IMR-90 (cell line): ENCODE data around the gene HENMT1. TPM values are rescaled to one million over a fixed set of nuclear protein-coding genes. Genes with fewer than 3 reads are reported as not detected.

ENCODE experiments used
- ATAC-seq: fragments of 200-7000 bp; cut with Tn5 transposase; 2 replicates; pipeline ENCODE4 v1.9.1; 2020; ENCODE audit warnings: low read depth, mild to moderate bottlenecking, moderate library complexity
- BruUV-seq: library from RNA; stranded (reverse); fragments of 400-500 nt; replicated peaks from 2 replicates; lab custom pipeline; 2021; lab: Mats Ljungman, UMichigan
- CTCF ChIA-PET: fragments of 300-600 bp; formaldehyde crosslinking; extraction: SDS; loops from one replicate; lab custom pipeline; 2021; ENCODE audit warnings: antibody characterized with exemption; lab: Yijun Ruan, JAX
- POLR2A ChIA-PET: fragments of 300-600 bp; sonication (Branson Sonifier 250); formaldehyde crosslinking; loops from one replicate; lab custom pipeline; 2022; ENCODE audit warnings: antibody characterized with exemption; ENCODE audit not compliant: unreplicated experiment; lab: Charles Lee
- DNase-seq: peaks from one replicate; pipeline ENCODE4 v3.0.0; 2013
- H2AFZ ChIP-seq: replicated peaks from 2 replicates; pipeline ENCODE3; 2013; ENCODE audit warnings: low read length, mild to moderate bottlenecking; ENCODE audit not compliant: poor library complexity
- H2AK5ac ChIP-seq: 2 replicates; pipeline ENCODE4 v1.6.1; 2013; ENCODE audit warnings: low read depth, low read length, inconsistent platforms
- H2AK9ac ChIP-seq: replicated peaks from 2 replicates; pipeline ENCODE3; 2013; ENCODE audit warnings: mild to moderate bottlenecking, low read depth, low read length, moderate library complexity; ENCODE audit not compliant: poor library complexity
- H2BK120ac ChIP-seq: 2 replicates; pipeline ENCODE4 v1.6.1; 2013; ENCODE audit warnings: low read depth, low read length, inconsistent platforms
- H2BK15ac ChIP-seq: 3 replicates; pipeline ENCODE4 v1.6.1; 2013; ENCODE audit warnings: low read depth, low read length, inconsistent platforms
- H2BK20ac ChIP-seq: 2 replicates; pipeline ENCODE4 v1.6.1; 2013; ENCODE audit warnings: low read depth, mild to moderate bottlenecking, inconsistent platforms, low read length, moderate library complexity
- H2BK5ac ChIP-seq: 2 replicates; pipeline ENCODE4 v1.6.1; 2013; ENCODE audit warnings: mild to moderate bottlenecking, low read depth, low read length, inconsistent platforms; ENCODE audit not compliant: poor library complexity, severe bottlenecking
- H3K14ac ChIP-seq: replicated peaks from 2 replicates; pipeline ENCODE4 v1.6.1; 2013; ENCODE audit warnings: low read depth, low read length, inconsistent platforms
- H3K18ac ChIP-seq: 2 replicates; pipeline ENCODE4 v1.6.1; 2013; ENCODE audit warnings: low read depth, low read length, control low read depth
- H3K23ac ChIP-seq: 2 replicates; pipeline ENCODE4 v1.6.1; 2013; ENCODE audit warnings: low read depth, low read length, inconsistent platforms
- H3K27ac ChIP-seq: 2 replicates; pipeline ENCODE4 v1.5.1; 2013; ENCODE audit warnings: mild to moderate bottlenecking, control low read depth, low read length; ENCODE audit not compliant: insufficient read depth
- H3K27me3 ChIP-seq: 2 replicates; pipeline ENCODE4 v1.6.1; 2013; ENCODE audit warnings: low read length; ENCODE audit not compliant: control insufficient read depth, insufficient read depth
- H3K36me3 ChIP-seq: 2 replicates; pipeline ENCODE4 v1.6.1; 2013; ENCODE audit warnings: low read length, mixed read lengths; ENCODE audit not compliant: control insufficient read depth, insufficient read depth
- H3K4ac ChIP-seq: 2 replicates; pipeline ENCODE4 v1.6.1; 2013; ENCODE audit warnings: low read depth, low read length, inconsistent platforms
- H3K4me1 ChIP-seq: 2 replicates; pipeline ENCODE4 v1.6.1; 2013; ENCODE audit warnings: low read length, mixed read lengths; ENCODE audit not compliant: control insufficient read depth, insufficient read depth
- H3K4me2 ChIP-seq: 2 replicates; pipeline ENCODE4 v1.6.1; 2013; ENCODE audit warnings: low read depth, mild to moderate bottlenecking, control low read depth, low read length, moderate library complexity
- H3K4me3 ChIP-seq: 2 replicates; pipeline ENCODE4 v1.5.1; 2013; ENCODE audit warnings: low read depth, mild to moderate bottlenecking, control low read depth, low read length, moderate library complexity; ENCODE audit not compliant: insufficient read depth
- H3K56ac ChIP-seq: 2 replicates; pipeline ENCODE4 v1.6.1; 2013; ENCODE audit warnings: low read length, inconsistent platforms; ENCODE audit not compliant: insufficient read depth; ENCODE audit errors: extremely low read depth
- H3K79me1 ChIP-seq, 2 experiments: 2 replicates each; pipeline ENCODE4 v1.6.1; 2013; ENCODE audit warnings: low read length in 2 of 2, inconsistent platforms in 1 of 2, low read depth in 1 of 2
- H3K9ac ChIP-seq: 2 replicates; pipeline ENCODE4 v1.6.1; 2013; ENCODE audit warnings: low read depth, low read length, control low read depth
- H3K9me1 ChIP-seq: 2 replicates; pipeline ENCODE4 v1.6.1; 2013; ENCODE audit warnings: low read length, inconsistent platforms; ENCODE audit not compliant: insufficient read depth
- H3K9me3 ChIP-seq: 2 replicates; pipeline ENCODE4 v1.6.1; 2013; ENCODE audit warnings: low read length; ENCODE audit not compliant: control insufficient read depth, insufficient read depth
- H4K20me1 ChIP-seq: 2 replicates; pipeline ENCODE4 v1.6.1; 2013; ENCODE audit warnings: low read length, inconsistent platforms; ENCODE audit not compliant: insufficient read depth
- H4K5ac ChIP-seq: 2 replicates; pipeline ENCODE4 v1.6.1; 2013; ENCODE audit warnings: mild to moderate bottlenecking, low read depth, low read length, control low read depth
- H4K8ac ChIP-seq, 2 experiments: 2 replicates each; pipeline ENCODE4 v1.6.1; 2013; ENCODE audit warnings: low read depth in 2 of 2, low read length in 2 of 2, control low read depth in 1 of 2, inconsistent platforms in 1 of 2
- H4K91ac ChIP-seq: 2 replicates; pipeline ENCODE4 v1.6.1; 2013; ENCODE audit warnings: low read depth, low read length, inconsistent platforms; ENCODE audit not compliant: insufficient read depth
- BHLHE40 ChIP-seq: fragments of 150-350 bp; IDR thresholded peaks from 2 replicates; pipeline ENCODE4 v1.6.1; 2016; ENCODE audit warnings: mild to moderate bottlenecking, low read depth, low read length
- CEBPB ChIP-seq: IDR thresholded peaks from 2 replicates; pipeline ENCODE4 v1.6.1; 2012; ENCODE audit warnings: low read depth, low read length, improper control_type of control experiment
- CHD1 ChIP-seq: IDR thresholded peaks from 2 replicates; pipeline ENCODE4 v1.6.1; 2012; ENCODE audit warnings: low read depth, low read length, improper control_type of control experiment
- CTCF ChIP-seq: conservative IDR thresholded peaks from 2 replicates; pipeline ENCODE4 v1.5.1; 2012; ENCODE audit warnings: mild to moderate bottlenecking, low read depth, low read length, improper control_type of control experiment
- ELK1 ChIP-seq: fragments of 150-350 bp; IDR thresholded peaks from 2 replicates; pipeline ENCODE4 v1.6.1; 2016; ENCODE audit warnings: low read depth, mild to moderate bottlenecking, low read length, moderate library complexity, borderline replicate concordance
- FOS ChIP-seq: fragments of 150-350 bp; IDR thresholded peaks from 2 replicates; pipeline ENCODE4 v1.6.1; 2016; ENCODE audit warnings: low read depth, low read length
- MAFK ChIP-seq: IDR thresholded peaks from 2 replicates; pipeline ENCODE4 v1.6.1; 2012; ENCODE audit warnings: low read depth, low read length, improper control_type of control experiment
- MAZ ChIP-seq: IDR thresholded peaks from 2 replicates; pipeline ENCODE4 v1.6.1; 2012; ENCODE audit warnings: low read depth, mild to moderate bottlenecking, low read length, improper control_type of control experiment, moderate library complexity, borderline replicate concordance
- MXI1 ChIP-seq: IDR thresholded peaks from 2 replicates; pipeline ENCODE4 v1.6.1; 2012; ENCODE audit warnings: low read depth, mild to moderate bottlenecking, low read length, moderate library complexity, borderline replicate concordance
- RCOR1 ChIP-seq: IDR thresholded peaks from 2 replicates; pipeline ENCODE4 v1.6.1; 2012; ENCODE audit warnings: mild to moderate bottlenecking, low read length, improper control_type of control experiment; ENCODE audit not compliant: insufficient replicate concordance
- RFX5 ChIP-seq: IDR thresholded peaks from 2 replicates; pipeline ENCODE4 v1.8.0; 2012; ENCODE audit warnings: low read depth, mild to moderate bottlenecking, low read length, moderate library complexity
- SMC3 ChIP-seq: fragments of 150-350 bp; IDR thresholded peaks from 2 replicates; pipeline ENCODE4 v1.6.1; 2016; ENCODE audit warnings: low read depth, mild to moderate bottlenecking, antibody characterized with exemption, low read length, moderate library complexity
- WGBS, 2 experiments: methylation state at CpG; one replicate each; pipeline versions ENCODE4 v1.1.5 to v1.1.7; 2013; ENCODE audit warnings: missing lambda C conversion rate in 2 of 2; ENCODE audit not compliant: insufficient read length in 1 of 2; ENCODE audit errors: extremely low coverage in 2 of 2; 5-methylcytosine and 5-hydroxymethylcytosine counted together
- dilution Hi-C: fragments of 300-500 bp; cut with HindIII; formaldehyde crosslinking; loops from one replicate; pipeline ENCODE4 v1.14.3; 2018; ENCODE audit warnings: low sequenced_read_pairs; ENCODE audit not compliant: unreplicated experiment
- in situ Hi-C: fragments of 300-500 bp; cut with MboI; formaldehyde crosslinking; loops from 3 replicates; pipeline ENCODE4 v1.14.3; 2019; ENCODE audit warnings: low sequenced_read_pairs, inconsistent platforms, mixed read lengths
- intact Hi-C: fragments of 100-400 bp; cut with micrococcal nuclease; formaldehyde crosslinking; loops from 2 replicates; pipeline ENCODE4 v1.10.0; 2022
- polyA plus RNA-seq, 3 experiments: library from polyadenylated mRNA; depleted of rRNA; stranded (reverse); fragments of >200 nt; gene quantifications; 2 replicates each; pipeline ENCODE4 v1.2.3, GENCODE V29; 2012; ENCODE audit warnings: low replicate concordance in 1 of 3
- total RNA-seq: library from RNA; depleted of rRNA; stranded (reverse); fragments of >200 nt; gene quantifications from 2 replicates; pipeline ENCODE4 v1.2.3, GENCODE V29; 2012

Gene HENMT1
- total and polyA plus RNA-seq, 2 of the 4 experiments (the other 2 are of a cell fraction): 0.54 to 0.67 TPM

- Histone ChIP-seq H3K4me2 (peak overlapping the region; percentile 90), H3K9me1 (no peaks in the 10 kb centered on the region), H3K4ac (peak overlapping the region; percentile 85), H3K56ac (peak overlapping the region; percentile 83; the same call in 1 of the 2 replicates), H3K4me3 (peak overlapping the region; percentile 84), H2AFZ (peak overlapping the region; percentile 99), H2BK120ac (0 out of 2 replicates have a peak overlapping the region, but pooled peaks have one; percentile 43), H3K18ac (no peak overlapping the region), H2AK5ac (peak overlapping the region; percentile 27; the same call in 1 of the 2 replicates), H3K23ac (peak overlapping the region; percentile 61; the same call in 1 of the 2 replicates), H4K91ac (peak overlapping the region; percentile 44), H3K79me1 (peaks cover 7 to 15% of the 10 kb centered on the region in 2 experiments; a peak in 3 of 4 replicates), H3K27me3 (no peaks in the 10 kb centered on the region), H3K9ac (peak overlapping the region; percentile 86), H2BK15ac (no peak overlapping the region), H2BK5ac (peak overlapping the region; percentile 56), H3K9me3 (no peaks in the 10 kb centered on the region), H2BK20ac (no peak overlapping the region), H3K27ac (peak overlapping the region; percentile 70), H3K4me1 (no peaks in the 10 kb centered on the region), H4K20me1 (peaks cover 28% of the 10 kb centered on the region), H3K36me3 (peaks cover 2% of the 10 kb centered on the region; the same call in 1 of the 2 replicates), H4K8ac (peak overlapping the region; percentile 62 to 94), H4K5ac (peak overlapping the region; percentile 52), H3K14ac (peak overlapping the region; percentile 59; the same call in 1 of the 2 replicates), H2AK9ac (peak overlapping the region; percentile 97)
- ATAC-seq: peak; percentile 2; the same call in 1 of the 2 replicates
- TF ChIP-seq CEBPB: no peak
- no peak for TF ChIP-seq CHD1
- TF ChIP-seq FOS: no peak
- TF ChIP-seq RCOR1: no peak
- TF ChIP-seq MAFK: no peak
- TF ChIP-seq BHLHE40: no peak
- no peak for TF ChIP-seq SMC3
- no peak for TF ChIP-seq MAZ
- TF ChIP-seq ELK1: no peak
- TF ChIP-seq MXI1: no peak
- TF ChIP-seq CTCF: no peak
- TF ChIP-seq RFX5: no peak
- WGBS, 2 experiments: 5% methylated on average over 6 of the region's 12 CpGs; no CpG with 5 or more reads in 1 of the 2 experiments
- in situ Hi-C loops: loop anchor here (5.0 to 10.0 kb wide), 2 partner anchors 56 to 203 kb away; partner anchors contain the start of gene STXBP3
- peak; percentile 5 for DNase-seq
- ChIA-PET POLR2A (interaction anchor here (0.5 to 1.1 kb wide), 5 partner anchors 29 to 114 kb away, joined by 3 to 5 read pairs (median 4); no protein-coding TSS in a partner anchor), CTCF (interaction anchor here (0.7 to 2.0 kb wide), 5 partner anchors 17 to 205 kb away, joined by 3 to 6 read pairs (median 3); partner anchors contain the start of gene EEIG2)
- intact Hi-C loops: loop anchor here (10.0 kb wide), 1 partner anchor 113 kb away; no protein-coding TSS in a partner anchor
- no TSS peak for BruUV-seq
- dilution Hi-C loops: no loop called here
These were observed 30.4 kb upstream of the HENMT1 start for GRCh38 chr1:108691128-108691941.
